Muscle layer of colon (tissue), 2 donors: Measurements from ENCODE around the gene ASCC1.
"Not testable (repeated sequence)": the region's sequence is repeated elsewhere in the genome, so short reads cannot be mapped to it uniquely, and the experiment has no call there.

ENCODE experiments used
- H3K27ac ChIP-seq: one replicate; pipeline ENCODE4 v1.7.0; 2013; ENCODE audit warnings: low read depth, mild to moderate bottlenecking, low read length, moderate library complexity
- H3K27me3 ChIP-seq, 2 donors: one replicate each; pipeline ENCODE4 v1.7.0; 2013; ENCODE audit warnings: low read length in 2 of 2, mild to moderate bottlenecking in 2 of 2; ENCODE audit not compliant: insufficient read depth in 2 of 2, control insufficient read depth in 1 of 2
- H3K36me3 ChIP-seq: one replicate; pipeline ENCODE4 v1.7.0; 2013; ENCODE audit warnings: mild to moderate bottlenecking, low read length; ENCODE audit not compliant: insufficient read depth
- H3K4me1 ChIP-seq: one replicate; pipeline ENCODE4 v1.7.0; 2013; ENCODE audit warnings: mild to moderate bottlenecking, low read length; ENCODE audit not compliant: insufficient read depth
- H3K4me3 ChIP-seq, 2 donors: one replicate each; pipeline ENCODE4 v1.7.0; 2013; ENCODE audit warnings: low read length in 2 of 2, low read depth in 1 of 2, mild to moderate bottlenecking in 1 of 2, moderate library complexity in 1 of 2
- H3K9ac ChIP-seq: one replicate; pipeline ENCODE4 v1.7.0; 2013; ENCODE audit warnings: low read length
- H3K9me3 ChIP-seq: one replicate; pipeline ENCODE4 v1.7.0; 2013; ENCODE audit warnings: mild to moderate bottlenecking, low read length
- donor health status: abdominal sarcoma.
- donor health status: Adenocarcinoma of cecum.

The ASCC1 gene

GRCh38 chr10:72211832-72212231, 4.2 kb downstream of the ASCC1 start:
- H3K27me3 ChIP-seq, H3K9ac ChIP-seq, H3K4me3 ChIP-seq, H3K27ac ChIP-seq, H3K9me3 ChIP-seq, H3K4me1 ChIP-seq: not testable (repeated sequence)
- peaks cover 18% of the 10 kb centered on the region for H3K36me3 ChIP-seq

GRCh38 chr10:72211381-72211780, 4.7 kb downstream of the ASCC1 start:
- not testable (repeated sequence) for H3K4me3 ChIP-seq
- peaks cover 18% of the 10 kb centered on the region for H3K36me3 ChIP-seq

GRCh38 chr10:72208526-72208925, 7.5 kb downstream of the ASCC1 start:
- peaks cover 19% of the 10 kb centered on the region for H3K36me3 ChIP-seq
- H3K4me1 ChIP-seq, H3K9me3 ChIP-seq, H3K9ac ChIP-seq, H3K4me3 ChIP-seq, H3K27me3 ChIP-seq, H3K27ac ChIP-seq: not testable (repeated sequence)

More at GRCh38 chr10:72211381-72211780, 4.7 kb downstream of the ASCC1 start:
- H3K27ac ChIP-seq, H3K4me1 ChIP-seq, H3K27me3 ChIP-seq, H3K9me3 ChIP-seq, H3K9ac ChIP-seq: not testable (repeated sequence)

- H3K9me3 ChIP-seq: no peaks in the 10 kb centered on the region
- H3K9ac ChIP-seq: no peak overlapping the region
- no peak overlapping the region for H3K4me3 ChIP-seq
- H3K27ac ChIP-seq: no peak overlapping the region
- peaks cover 29% of the 10 kb centered on the region for H3K36me3 ChIP-seq
- no peaks in the 10 kb centered on the region for H3K27me3 ChIP-seq
- H3K4me1 ChIP-seq: no peaks in the 10 kb centered on the region
Measured at GRCh38 chr10:72206511-72207229, 9.4 kb downstream of the ASCC1 start.

GRCh38 chr10:72204724-72205123, 11.4 kb downstream of the ASCC1 start:
- no peak overlapping the region for H3K9ac ChIP-seq
- H3K36me3 ChIP-seq: peaks cover 26% of the 10 kb centered on the region
- no peaks in the 10 kb centered on the region for H3K4me1 ChIP-seq
- no peak overlapping the region for H3K27ac ChIP-seq
- H3K9me3 ChIP-seq: no peaks in the 10 kb centered on the region
- no peaks in the 10 kb centered on the region for H3K27me3 ChIP-seq
- no peak overlapping the region for H3K4me3 ChIP-seq

- Histone ChIP-seq H3K27me3 (no peaks in the 10 kb centered on the region), H3K36me3 (peaks cover 26% of the 10 kb centered on the region), H3K27ac (no peak overlapping the region), H3K9me3 (no peaks in the 10 kb centered on the region), H3K4me3 (no peak overlapping the region), H3K4me1 (no peaks in the 10 kb centered on the region), H3K9ac (no peak overlapping the region)
Measured at GRCh38 chr10:72204296-72204695, 11.8 kb downstream of the ASCC1 start.

GRCh38 chr10:72201293-72201692, 14.8 kb downstream of the ASCC1 start:
- H3K4me3 ChIP-seq: no peak overlapping the region
- no peaks in the 10 kb centered on the region for H3K9me3 ChIP-seq
- H3K9ac ChIP-seq: no peak overlapping the region
- H3K4me1 ChIP-seq: no peaks in the 10 kb centered on the region
- H3K27ac ChIP-seq: no peak overlapping the region
- no peaks in the 10 kb centered on the region for H3K27me3 ChIP-seq
- peaks cover 15% of the 10 kb centered on the region for H3K36me3 ChIP-seq

- no peak overlapping the region for H3K4me3 ChIP-seq
- peaks cover 15% of the 10 kb centered on the region for H3K36me3 ChIP-seq
- H3K9me3 ChIP-seq: no peaks in the 10 kb centered on the region
- no peak overlapping the region for H3K9ac ChIP-seq
- no peaks in the 10 kb centered on the region for H3K27me3 ChIP-seq
- H3K4me1 ChIP-seq: no peaks in the 10 kb centered on the region
- H3K27ac ChIP-seq: no peak overlapping the region
Measured at GRCh38 chr10:72200883-72201282, 15.2 kb downstream of the ASCC1 start.

- Histone ChIP-seq H3K9ac (no peak overlapping the region), H3K36me3 (peaks cover 1% of the 10 kb centered on the region)
Measured at GRCh38 chr10:72194949-72195348, 21.1 kb downstream of the ASCC1 start.

GRCh38 chr10:72186982-72187330, 29.1 kb downstream of the ASCC1 start:
- no peaks in the 10 kb centered on the region for H3K9me3 ChIP-seq
- H3K4me1 ChIP-seq: no peaks in the 10 kb centered on the region
- H3K36me3 ChIP-seq: peaks cover 5% of the 10 kb centered on the region
- no peak overlapping the region for H3K4me3 ChIP-seq
- H3K27me3 ChIP-seq: no peaks in the 10 kb centered on the region
- H3K27ac ChIP-seq: no peak overlapping the region
- no peak overlapping the region for H3K9ac ChIP-seq

More at GRCh38 chr10:72194949-72195348, 21.1 kb downstream of the ASCC1 start:
- H3K4me1 ChIP-seq: no peaks in the 10 kb centered on the region
- H3K4me3 ChIP-seq: no peak overlapping the region
- H3K9me3 ChIP-seq: no peaks in the 10 kb centered on the region
- H3K27ac ChIP-seq: no peak overlapping the region
- no peaks in the 10 kb centered on the region for H3K27me3 ChIP-seq

- H3K4me3 ChIP-seq: no peak overlapping the region
- no peak overlapping the region for H3K27ac ChIP-seq
- H3K9me3 ChIP-seq: no peaks in the 10 kb centered on the region
- no peaks in the 10 kb centered on the region for H3K4me1 ChIP-seq
- no peak overlapping the region for H3K9ac ChIP-seq
- no peaks in the 10 kb centered on the region for H3K27me3 ChIP-seq
- H3K36me3 ChIP-seq: peaks cover 5% of the 10 kb centered on the region
Measured at GRCh38 chr10:72186258-72186981, 29.7 kb downstream of the ASCC1 start.

- Histone ChIP-seq H3K9me3 (no peaks in the 10 kb centered on the region), H3K9ac (no peak overlapping the region), H3K27ac (no peak overlapping the region), H3K27me3 (no peaks in the 10 kb centered on the region), H3K4me1 (no peaks in the 10 kb centered on the region), H3K4me3 (no peak overlapping the region), H3K36me3 (no peaks in the 10 kb centered on the region)
Measured at GRCh38 chr10:72184156-72184555, 31.9 kb downstream of the ASCC1 start.
